Measurements from ENCODE around the gene FAM107B. TPM values are rescaled to one million over a fixed set of nuclear protein-coding genes. Genes with fewer than 3 reads are reported as not detected.

FAM107B gene
- total RNA-seq, 1 experiment from 2014 or later: 24.5 TPM

GRCh38 chr10:14477408-14477710 lies 297.3 kb downstream of the FAM107B start:
- H2BK15ac ChIP-seq (ENCODE audit: low read depth, low read length): no peak overlapping the region
- WGBS (ENCODE audit: extremely low coverage, insufficient read length, low lambda C conversion rate): no CpG with 5 or more reads among the region's 4 CpGs

More at GRCh38 chr10:14477408-14477710, 297.3 kb downstream of the FAM107B start:
- Histone ChIP-seq H3K79me2 (ENCODE audit: insufficient read depth, low read length) (no peaks in the 10 kb centered on the region), H3K56ac (ENCODE audit: insufficient read length, low read depth, low read length) (no peak overlapping the region), H2BK12ac (ENCODE audit: insufficient read length, low read depth, low read length) (no peak overlapping the region), H3K4me2 (ENCODE audit: insufficient read depth, insufficient read length, low read length) (no peak overlapping the region), H2BK5ac (ENCODE audit: insufficient read length, low read length) (no peak overlapping the region), H3K4ac (ENCODE audit: low read depth, low read length) (no peak overlapping the region), H4K20me1 (ENCODE audit: control insufficient read depth, insufficient read depth, insufficient read length) (no peaks in the 10 kb centered on the region), H3K79me1 (ENCODE audit: insufficient read depth, low read depth, low read length, poor library complexity, severe bottlenecking) (no peaks in the 10 kb centered on the region), H2AFZ (ENCODE audit: low read length) (no peak overlapping the region), H3K27me3 (ENCODE audit: insufficient read depth, low read length) (no peaks in the 10 kb centered on the region), H3K14ac (ENCODE audit: insufficient read depth, low read length) (no peak overlapping the region), H3K23me2 (ENCODE audit: insufficient read length, low read depth, low read length, poor library complexity, severe bottlenecking) (no peaks in the 10 kb centered on the region), H2BK120ac (ENCODE audit: low read depth, low read length, poor library complexity, severe bottlenecking) (no peak overlapping the region), H3K27ac (ENCODE audit: insufficient read length, low read depth, low read length) (no peak overlapping the region), H4K91ac (ENCODE audit: insufficient read length, low read depth, low read length) (no peak overlapping the region), H3T11ph (ENCODE audit: low read length) (no peak overlapping the region), H3K9ac (ENCODE audit: extremely low read depth, insufficient read length, low read length) (no peak overlapping the region), H4K5ac (ENCODE audit: insufficient read length, low read depth, low read length) (no peak overlapping the region), H3K23ac (ENCODE audit: insufficient read length, low read depth, low read length) (no peak overlapping the region), H3K9me3 (ENCODE audit: control insufficient read depth, low read depth, low read length) (no peaks in the 10 kb centered on the region), H3K4me1 (ENCODE audit: insufficient read depth, low read length) (no peaks in the 10 kb centered on the region; the same call in 1 of the 2 replicates), H2BK20ac (ENCODE audit: low read depth, low read length, poor library complexity, severe bottlenecking) (no peak overlapping the region), H2AK5ac (ENCODE audit: insufficient read length, low read length) (no peak overlapping the region), H4K8ac (replicated peaks; ENCODE audit: insufficient read length, low read depth, low read length) (no peak overlapping the region), H3K18ac (ENCODE audit: insufficient read length, low read depth, low read length) (no peak overlapping the region)
- Mint-ChIP-seq H3K9me3 (peaks cover 9 to 13% of the 10 kb centered on the region in 2 experiments), H3K27ac (no peak overlapping the region), H3K4me3 (no peak overlapping the region), H3K27me3 (ENCODE audit: low read depth) (peaks cover 3% of the 10 kb centered on the region; the same call in 1 of the 2 replicates), H3K4me1 (peaks cover 13 to 20% of the 10 kb centered on the region in 2 experiments), H3K36me3 (ENCODE audit: insufficient read depth in 1 of 3, low read depth in 3 of 3) (peaks cover 0 to 12% (median 6%) of the 10 kb centered on the region in 3 experiments; a peak in 5 of 7 replicates)
- DNase-seq: no peak
- TF ChIP-seq, protein P1, sequence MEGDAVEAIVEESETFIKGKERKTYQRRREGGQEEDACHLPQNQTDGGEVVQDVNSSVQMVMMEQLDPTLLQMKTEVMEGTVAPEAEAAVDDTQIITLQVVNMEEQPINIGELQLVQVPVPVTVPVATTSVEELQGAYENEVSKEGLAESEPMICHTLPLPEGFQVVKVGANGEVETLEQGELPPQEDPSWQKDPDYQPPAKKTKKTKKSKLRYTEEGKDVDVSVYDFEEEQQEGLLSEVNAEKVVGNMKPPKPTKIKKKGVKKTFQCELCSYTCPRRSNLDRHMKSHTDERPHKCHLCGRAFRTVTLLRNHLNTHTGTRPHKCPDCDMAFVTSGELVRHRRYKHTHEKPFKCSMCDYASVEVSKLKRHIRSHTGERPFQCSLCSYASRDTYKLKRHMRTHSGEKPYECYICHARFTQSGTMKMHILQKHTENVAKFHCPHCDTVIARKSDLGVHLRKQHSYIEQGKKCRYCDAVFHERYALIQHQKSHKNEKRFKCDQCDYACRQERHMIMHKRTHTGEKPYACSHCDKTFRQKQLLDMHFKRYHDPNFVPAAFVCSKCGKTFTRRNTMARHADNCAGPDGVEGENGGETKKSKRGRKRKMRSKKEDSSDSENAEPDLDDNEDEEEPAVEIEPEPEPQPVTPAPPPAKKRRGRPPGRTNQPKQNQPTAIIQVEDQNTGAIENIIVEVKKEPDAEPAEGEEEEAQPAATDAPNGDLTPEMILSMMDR (conservative IDR thresholded peaks at IDR 0.05): no peak

Data from H9 (cell line).